Measurements from ENCODE around the gene LDLRAD4. TPM values are rescaled to one million over a fixed set of nuclear protein-coding genes. Genes with fewer than 3 reads are reported as not detected.
A peak's percentile ranks its signal among the peaks of the same experiment; 100 is the strongest.

Gene LDLRAD4
- total and polyA plus RNA-seq, 2 experiments from 2014 or later = 0.73 to 1.9 TPM

- H3K79me2 ChIP-seq (replicated peaks; ENCODE audit: insufficient read depth) = no peaks in the 10 kb centered on the region
Observed at GRCh38 chr18:13547347-13547746, 328.8 kb downstream of the LDLRAD4 start.

DNA sequence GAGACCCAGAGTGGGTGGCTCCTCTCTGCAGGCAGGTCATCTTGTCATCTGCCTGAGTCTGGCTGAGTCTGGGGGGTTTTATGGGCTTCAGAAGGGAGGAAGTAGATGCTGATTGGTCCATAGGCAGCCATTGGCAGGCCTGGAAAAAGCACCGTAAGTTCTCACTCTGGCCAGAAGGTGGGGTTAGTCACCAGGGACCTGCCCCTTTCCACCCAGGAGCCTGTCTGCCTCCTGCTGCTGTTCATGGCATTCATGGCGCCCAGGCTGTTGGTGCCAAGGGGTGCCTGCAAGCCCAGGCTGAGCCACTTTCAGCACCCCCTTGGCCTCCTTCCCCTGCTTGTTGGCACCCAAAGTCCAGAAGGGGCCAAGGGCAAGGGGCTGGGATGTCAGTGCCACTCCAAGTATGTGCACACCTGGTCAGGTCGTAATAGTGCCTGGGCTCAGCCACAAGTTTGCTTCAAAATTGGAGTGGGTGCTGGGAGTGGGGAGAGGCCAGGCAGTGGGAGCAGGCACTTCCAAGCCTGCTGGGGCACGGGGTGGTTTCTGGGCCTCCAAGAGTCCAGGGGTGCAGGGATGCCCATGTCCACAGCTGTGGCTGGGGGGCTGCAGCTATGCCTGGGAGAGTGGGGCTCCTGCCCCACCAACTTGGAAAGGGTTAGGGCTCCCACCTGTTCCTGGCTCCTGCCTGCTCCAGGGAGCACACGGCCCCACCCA lies 329.7 kb downstream of the LDLRAD4 start:
- no peak overlapping the region for H3K4me3 ChIP-seq
- Mint-ChIP-seq H3K4me3 (no peak overlapping the region), H3K27me3 (ENCODE audit: insufficient read depth, low read depth, poor library complexity) (peaks cover 5% of the 10 kb centered on the region), H3K9me3 (peaks cover 11% of the 10 kb centered on the region; the same call in 2 of the 3 replicates), H3K27ac (no peak overlapping the region), H3K4me1 (no peaks in the 10 kb centered on the region), H3K36me3 (ENCODE audit: low read depth) (peaks cover 7% of the 10 kb centered on the region; the same call in 2 of the 3 replicates)
- DNase-seq (ENCODE audit: low spot score) = no peak
- TF ChIP-seq REST (IDR thresholded peaks at IDR 0.05; ENCODE audit: unreplicated experiment) = no peak
- TF ChIP-seq, protein P1, sequence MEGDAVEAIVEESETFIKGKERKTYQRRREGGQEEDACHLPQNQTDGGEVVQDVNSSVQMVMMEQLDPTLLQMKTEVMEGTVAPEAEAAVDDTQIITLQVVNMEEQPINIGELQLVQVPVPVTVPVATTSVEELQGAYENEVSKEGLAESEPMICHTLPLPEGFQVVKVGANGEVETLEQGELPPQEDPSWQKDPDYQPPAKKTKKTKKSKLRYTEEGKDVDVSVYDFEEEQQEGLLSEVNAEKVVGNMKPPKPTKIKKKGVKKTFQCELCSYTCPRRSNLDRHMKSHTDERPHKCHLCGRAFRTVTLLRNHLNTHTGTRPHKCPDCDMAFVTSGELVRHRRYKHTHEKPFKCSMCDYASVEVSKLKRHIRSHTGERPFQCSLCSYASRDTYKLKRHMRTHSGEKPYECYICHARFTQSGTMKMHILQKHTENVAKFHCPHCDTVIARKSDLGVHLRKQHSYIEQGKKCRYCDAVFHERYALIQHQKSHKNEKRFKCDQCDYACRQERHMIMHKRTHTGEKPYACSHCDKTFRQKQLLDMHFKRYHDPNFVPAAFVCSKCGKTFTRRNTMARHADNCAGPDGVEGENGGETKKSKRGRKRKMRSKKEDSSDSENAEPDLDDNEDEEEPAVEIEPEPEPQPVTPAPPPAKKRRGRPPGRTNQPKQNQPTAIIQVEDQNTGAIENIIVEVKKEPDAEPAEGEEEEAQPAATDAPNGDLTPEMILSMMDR (conservative IDR thresholded peaks at IDR 0.05; ENCODE audit: low read depth in 2 of 2) = 0 out of 4 replicates have a peak, but pooled peaks of 1 of the 2 experiments have one; percentile 11
- H4K20me1 ChIP-seq (replicated peaks; ENCODE audit: insufficient read depth) = no peaks in the 10 kb centered on the region
- no peaks in the 10 kb centered on the region for H3K79me2 ChIP-seq (replicated peaks; ENCODE audit: insufficient read depth)
- no peaks in the 10 kb centered on the region for H3F3A ChIP-seq (replicated peaks; ENCODE audit: low read depth)
- H3K27ac ChIP-seq (ENCODE audit: low read depth) = no peak overlapping the region
- H3K27me3 ChIP-seq (ENCODE audit: insufficient read depth) = no peaks in the 10 kb centered on the region
- H2AFZ ChIP-seq = no peak overlapping the region
- no peaks in the 10 kb centered on the region for H3K9me2 ChIP-seq (ENCODE audit: insufficient read depth)
- no peaks in the 10 kb centered on the region for H3K4me1 ChIP-seq (ENCODE audit: insufficient read depth)
- H3K4me2 ChIP-seq = no peak overlapping the region
- 0 out of 2 replicates have a peak, but pooled peaks cover 3% of the 10 kb centered on the region for H3K36me3 ChIP-seq (ENCODE audit: insufficient read depth)
- no peak for ATAC-seq

More at GRCh38 chr18:13547347-13547746, 328.8 kb downstream of the LDLRAD4 start:
- no peak overlapping the region for H3K27ac Mint-ChIP-seq
- no peaks in the 10 kb centered on the region for H3K9me2 ChIP-seq (ENCODE audit: insufficient read depth)
- no peak overlapping the region for H3K27ac ChIP-seq (ENCODE audit: low read depth)
- H3K4me3 ChIP-seq = no peak overlapping the region
- peaks cover 7% of the 10 kb centered on the region; the same call in 2 of the 3 replicates for H3K36me3 Mint-ChIP-seq (ENCODE audit: low read depth)
- ATAC-seq (no peak), DNase-seq (ENCODE audit: low spot score) (no peak)
- H3K4me1 ChIP-seq (ENCODE audit: insufficient read depth) = no peaks in the 10 kb centered on the region
- no peaks in the 10 kb centered on the region for H3K27me3 ChIP-seq (ENCODE audit: insufficient read depth)
- no peaks in the 10 kb centered on the region for H3K4me1 Mint-ChIP-seq
- H3K4me2 ChIP-seq = no peak overlapping the region
- H2AFZ ChIP-seq = no peak overlapping the region
- peaks cover 5% of the 10 kb centered on the region for H3K27me3 Mint-ChIP-seq (ENCODE audit: insufficient read depth, low read depth, poor library complexity)
- H3K36me3 ChIP-seq (ENCODE audit: insufficient read depth) = 0 out of 2 replicates have a peak, but pooled peaks cover 3% of the 10 kb centered on the region
- no peaks in the 10 kb centered on the region for H4K20me1 ChIP-seq (replicated peaks; ENCODE audit: insufficient read depth)
- H3K9me3 Mint-ChIP-seq = peaks cover 11% of the 10 kb centered on the region; the same call in 2 of the 3 replicates
- TF ChIP-seq POLR2AphosphoS5 (IDR thresholded peaks at IDR 0.05; ENCODE audit: low read depth) = no peak
- no peaks in the 10 kb centered on the region for H3F3A ChIP-seq (replicated peaks; ENCODE audit: low read depth)
- no peak overlapping the region for H3K4me3 Mint-ChIP-seq

Measured in GM23338 (cell line).